SK-N-SH treated with all-trans-retinoic acid at 6 μM for 48 hours (cell line): ENCODE data around the gene ZKSCAN1.

Experiments
- ATAC-seq: fragments of 200-7000 bp; cut with Tn5 transposase; 3 replicates; pipeline ENCODE4 v1.9.1; 2020; ENCODE audit warnings: mild to moderate bottlenecking, moderate library complexity
- ARNTL ChIP-seq: fragments of 450-650 bp; formaldehyde crosslinking; IDR thresholded peaks from 2 replicates; pipeline ENCODE4 v1.5.0; 2020; ENCODE audit warnings: low read depth, mild to moderate bottlenecking, moderate library complexity, borderline replicate concordance
- CSDC2 ChIP-seq: fragments of 250-450 bp; sonication (Bioruptor Pico); IDR thresholded peaks from 2 replicates; pipeline ENCODE4 v1.5.0; 2020; ENCODE audit warnings: mild to moderate bottlenecking, moderate library complexity
- ESRRG ChIP-seq: fragments of 250-450 bp; sonication (Bioruptor Pico); IDR thresholded peaks from 2 replicates; pipeline ENCODE4 v1.6.1; 2021; ENCODE audit warnings: mild to moderate bottlenecking
- GLIS3 ChIP-seq: fragments of 250-450 bp; sonication (Bioruptor Pico); IDR thresholded peaks from 2 replicates; pipeline ENCODE4 v1.5.0; 2020; ENCODE audit warnings: mild to moderate bottlenecking, moderate library complexity
- ISL1 ChIP-seq: fragments of 250-450 bp; sonication (Bioruptor Pico); IDR thresholded peaks from 2 replicates; pipeline ENCODE4 v2.1.2; 2022; ENCODE audit warnings: mild to moderate bottlenecking, moderate library complexity
- OSR1 ChIP-seq: fragments of 250-450 bp; sonication (Bioruptor Pico); IDR thresholded peaks from 2 replicates; pipeline ENCODE4 v1.8.0; 2022; ENCODE audit warnings: moderate library complexity, mild to moderate bottlenecking, inconsistent platforms
- PPARA ChIP-seq: fragments of 250-450 bp; sonication (Bioruptor Pico); IDR thresholded peaks from 2 replicates; pipeline ENCODE4 v1.5.0; 2020; ENCODE audit warnings: mild to moderate bottlenecking, borderline replicate concordance
- RARB ChIP-seq: fragments of 250-450 bp; sonication (Bioruptor Pico); IDR thresholded peaks from 2 replicates; pipeline ENCODE4 v1.8.0; 2021; ENCODE audit warnings: mild to moderate bottlenecking, moderate library complexity
- SNAI2 ChIP-seq: fragments of 250-450 bp; sonication (Bioruptor Pico); IDR thresholded peaks from 2 replicates; pipeline ENCODE4 v1.5.0; 2020; ENCODE audit warnings: mild to moderate bottlenecking, moderate library complexity
- TCF4 ChIP-seq: fragments of 250-450 bp; sonication (Bioruptor Pico); IDR thresholded peaks from 2 replicates; pipeline ENCODE4 v1.8.0; 2021; ENCODE audit warnings: mild to moderate bottlenecking, moderate library complexity, borderline replicate concordance
- TOX ChIP-seq: fragments of 250-450 bp; sonication (Bioruptor Pico); IDR thresholded peaks from 2 replicates; pipeline ENCODE4 v1.8.0; 2021; ENCODE audit warnings: mild to moderate bottlenecking, moderate library complexity, borderline replicate concordance
- ZFP3 ChIP-seq: fragments of 250-450 bp; sonication (Bioruptor Pico); IDR thresholded peaks from 2 replicates; pipeline ENCODE4 v1.5.0; 2020; ENCODE audit warnings: mild to moderate bottlenecking, moderate library complexity
- ZNF565 ChIP-seq: fragments of 450-650 bp; formaldehyde crosslinking; conservative IDR thresholded peaks from 2 replicates; pipeline ENCODE4 v1.5.0; 2020; ENCODE audit warnings: low read depth, mild to moderate bottlenecking, moderate library complexity
- ZNF70 ChIP-seq: fragments of 450-650 bp; formaldehyde crosslinking; IDR thresholded peaks from 2 replicates; pipeline ENCODE4 v1.5.0; 2020; ENCODE audit warnings: mild to moderate bottlenecking, moderate library complexity
- ZNF8 ChIP-seq: fragments of 450-650 bp; formaldehyde crosslinking; IDR thresholded peaks from 2 replicates; pipeline ENCODE4 v1.5.0; 2020; ENCODE audit warnings: mild to moderate bottlenecking, moderate library complexity
- TF ChIP-seq, protein P1 (sequence below): fragments of 250-450 bp; sonication (Bioruptor Pico); IDR thresholded peaks from 2 replicates; pipeline ENCODE4 v1.5.1; 2020; ENCODE audit warnings: low read depth, mild to moderate bottlenecking, moderate library complexity
- TF ChIP-seq, protein P2 (sequence below): fragments of 250-450 bp; sonication (Bioruptor Pico); IDR thresholded peaks from 2 replicates; pipeline ENCODE4 v1.5.1; 2021; ENCODE audit warnings: mild to moderate bottlenecking, moderate library complexity
- TF ChIP-seq, protein P3 (sequence below): fragments of 250-450 bp; sonication (Bioruptor Pico); IDR thresholded peaks from 2 replicates; pipeline ENCODE4 v1.5.0; 2020; ENCODE audit warnings: mild to moderate bottlenecking, moderate library complexity
- TF ChIP-seq, protein P4 (sequence below): fragments of 250-450 bp; sonication (Bioruptor Pico); IDR thresholded peaks from 2 replicates; pipeline ENCODE4 v1.8.0; 2021; ENCODE audit warnings: low read depth, mild to moderate bottlenecking, moderate library complexity, borderline replicate concordance

ZKSCAN1 gene

DNA sequence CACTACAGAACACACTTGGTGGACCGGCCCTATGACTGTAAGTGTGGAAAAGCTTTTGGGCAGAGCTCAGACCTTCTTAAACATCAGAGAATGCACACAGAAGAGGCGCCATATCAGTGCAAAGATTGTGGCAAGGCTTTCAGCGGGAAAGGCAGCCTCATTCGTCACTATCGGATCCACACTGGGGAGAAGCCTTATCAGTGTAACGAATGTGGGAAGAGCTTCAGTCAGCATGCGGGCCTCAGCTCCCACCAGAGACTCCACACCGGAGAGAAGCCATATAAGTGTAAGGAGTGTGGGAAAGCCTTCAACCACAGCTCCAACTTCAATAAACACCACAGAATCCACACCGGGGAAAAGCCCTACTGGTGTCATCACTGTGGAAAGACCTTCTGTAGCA lies 48.8 kb downstream of the ZKSCAN1 start (continued):
- TF ChIP-seq ZNF70 (no peak), GLIS3 (CRISPR knock-in tag) (no peak), ZNF8 (CRISPR knock-in tag) (no peak)
- TF ChIP-seq, protein P1, sequence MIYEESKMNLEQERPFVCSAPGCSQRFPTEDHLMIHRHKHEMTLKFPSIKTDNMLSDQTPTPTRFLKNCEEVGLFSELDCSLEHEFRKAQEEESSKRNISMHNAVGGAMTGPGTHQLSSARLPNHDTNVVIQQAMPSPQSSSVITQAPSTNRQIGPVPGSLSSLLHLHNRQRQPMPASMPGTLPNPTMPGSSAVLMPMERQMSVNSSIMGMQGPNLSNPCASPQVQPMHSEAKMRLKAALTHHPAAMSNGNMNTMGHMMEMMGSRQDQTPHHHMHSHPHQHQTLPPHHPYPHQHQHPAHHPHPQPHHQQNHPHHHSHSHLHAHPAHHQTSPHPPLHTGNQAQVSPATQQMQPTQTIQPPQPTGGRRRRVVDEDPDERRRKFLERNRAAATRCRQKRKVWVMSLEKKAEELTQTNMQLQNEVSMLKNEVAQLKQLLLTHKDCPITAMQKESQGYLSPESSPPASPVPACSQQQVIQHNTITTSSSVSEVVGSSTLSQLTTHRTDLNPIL (CRISPR knock-in tag): no peak

DNA sequence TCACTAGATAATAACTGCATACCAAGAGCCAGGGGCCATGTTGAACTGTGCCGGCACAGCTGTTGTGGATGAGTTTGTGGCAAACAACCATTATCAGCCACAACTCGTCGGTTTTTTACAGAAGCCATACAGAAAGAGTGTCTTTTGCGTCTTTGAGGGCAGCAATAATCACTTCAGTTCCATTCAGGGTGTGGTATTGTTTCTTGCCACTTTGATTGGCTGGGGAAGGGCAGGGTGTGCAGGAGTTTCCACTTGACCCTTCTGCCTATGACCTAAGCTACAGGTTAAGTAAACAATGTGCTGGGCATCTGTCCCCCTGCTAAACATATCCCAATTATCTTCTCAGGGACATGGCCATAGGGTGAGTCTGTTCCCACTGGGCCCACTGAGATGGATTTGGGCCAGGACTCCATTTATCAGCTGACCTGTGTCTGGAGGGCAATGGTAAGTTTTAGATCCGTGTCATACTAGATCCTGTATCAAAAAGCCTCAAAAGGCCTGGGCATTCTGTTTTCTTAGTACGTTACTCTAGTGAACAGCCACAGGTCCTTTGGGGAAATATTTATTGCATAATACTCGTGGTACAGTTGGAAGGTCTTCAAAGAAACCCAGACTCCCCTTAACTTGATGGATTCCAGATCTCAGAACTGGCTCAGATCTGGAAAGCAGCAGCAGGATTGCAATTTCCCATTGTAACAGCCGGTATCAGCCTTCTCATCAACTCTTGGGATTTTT lies 50.2 kb downstream of the ZKSCAN1 start:
- ATAC-seq: peak; percentile 65
- TF ChIP-seq ARNTL (CRISPR knock-in tag): no peak
- no peak for TF ChIP-seq CSDC2 (CRISPR knock-in tag)
- no peak for TF ChIP-seq OSR1 (CRISPR knock-in tag)
- peak; percentile 24; the same call in 1 of the 2 replicates for TF ChIP-seq PPARA (CRISPR knock-in tag)
- peak; percentile 47; the same call in 1 of the 2 replicates for TF ChIP-seq RARB (CRISPR knock-in tag)
- TF ChIP-seq GLIS3 (CRISPR knock-in tag): peak; percentile 7; the same call in 1 of the 2 replicates
- TF ChIP-seq, protein P2, sequence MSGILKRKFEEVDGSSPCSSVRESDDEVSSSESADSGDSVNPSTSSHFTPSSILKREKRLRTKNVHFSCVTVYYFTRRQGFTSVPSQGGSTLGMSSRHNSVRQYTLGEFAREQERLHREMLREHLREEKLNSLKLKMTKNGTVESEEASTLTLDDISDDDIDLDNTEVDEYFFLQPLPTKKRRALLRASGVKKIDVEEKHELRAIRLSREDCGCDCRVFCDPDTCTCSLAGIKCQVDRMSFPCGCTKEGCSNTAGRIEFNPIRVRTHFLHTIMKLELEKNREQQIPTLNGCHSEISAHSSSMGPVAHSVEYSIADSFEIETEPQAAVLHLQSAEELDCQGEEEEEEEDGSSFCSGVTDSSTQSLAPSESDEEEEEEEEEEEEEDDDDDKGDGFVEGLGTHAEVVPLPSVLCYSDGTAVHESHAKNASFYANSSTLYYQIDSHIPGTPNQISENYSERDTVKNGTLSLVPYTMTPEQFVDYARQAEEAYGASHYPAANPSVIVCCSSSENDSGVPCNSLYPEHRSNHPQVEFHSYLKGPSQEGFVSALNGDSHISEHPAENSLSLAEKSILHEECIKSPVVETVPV: no peak; the same call in 1 of the 2 replicates
- TF ChIP-seq ZNF565 (CRISPR knock-in tag): no peak
- TF ChIP-seq, protein P3, sequence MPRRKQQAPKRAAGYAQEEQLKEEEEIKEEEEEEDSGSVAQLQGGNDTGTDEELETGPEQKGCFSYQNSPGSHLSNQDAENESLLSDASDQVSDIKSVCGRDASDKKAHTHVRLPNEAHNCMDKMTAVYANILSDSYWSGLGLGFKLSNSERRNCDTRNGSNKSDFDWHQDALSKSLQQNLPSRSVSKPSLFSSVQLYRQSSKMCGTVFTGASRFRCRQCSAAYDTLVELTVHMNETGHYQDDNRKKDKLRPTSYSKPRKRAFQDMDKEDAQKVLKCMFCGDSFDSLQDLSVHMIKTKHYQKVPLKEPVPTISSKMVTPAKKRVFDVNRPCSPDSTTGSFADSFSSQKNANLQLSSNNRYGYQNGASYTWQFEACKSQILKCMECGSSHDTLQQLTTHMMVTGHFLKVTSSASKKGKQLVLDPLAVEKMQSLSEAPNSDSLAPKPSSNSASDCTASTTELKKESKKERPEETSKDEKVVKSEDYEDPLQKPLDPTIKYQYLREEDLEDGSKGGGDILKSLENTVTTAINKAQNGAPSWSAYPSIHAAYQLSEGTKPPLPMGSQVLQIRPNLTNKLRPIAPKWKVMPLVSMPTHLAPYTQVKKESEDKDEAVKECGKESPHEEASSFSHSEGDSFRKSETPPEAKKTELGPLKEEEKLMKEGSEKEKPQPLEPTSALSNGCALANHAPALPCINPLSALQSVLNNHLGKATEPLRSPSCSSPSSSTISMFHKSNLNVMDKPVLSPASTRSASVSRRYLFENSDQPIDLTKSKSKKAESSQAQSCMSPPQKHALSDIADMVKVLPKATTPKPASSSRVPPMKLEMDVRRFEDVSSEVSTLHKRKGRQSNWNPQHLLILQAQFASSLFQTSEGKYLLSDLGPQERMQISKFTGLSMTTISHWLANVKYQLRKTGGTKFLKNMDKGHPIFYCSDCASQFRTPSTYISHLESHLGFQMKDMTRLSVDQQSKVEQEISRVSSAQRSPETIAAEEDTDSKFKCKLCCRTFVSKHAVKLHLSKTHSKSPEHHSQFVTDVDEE (CRISPR knock-in tag): peak; percentile 95
- TF ChIP-seq TCF4 (CRISPR knock-in tag): peak; percentile 99
- TF ChIP-seq, protein P4, sequence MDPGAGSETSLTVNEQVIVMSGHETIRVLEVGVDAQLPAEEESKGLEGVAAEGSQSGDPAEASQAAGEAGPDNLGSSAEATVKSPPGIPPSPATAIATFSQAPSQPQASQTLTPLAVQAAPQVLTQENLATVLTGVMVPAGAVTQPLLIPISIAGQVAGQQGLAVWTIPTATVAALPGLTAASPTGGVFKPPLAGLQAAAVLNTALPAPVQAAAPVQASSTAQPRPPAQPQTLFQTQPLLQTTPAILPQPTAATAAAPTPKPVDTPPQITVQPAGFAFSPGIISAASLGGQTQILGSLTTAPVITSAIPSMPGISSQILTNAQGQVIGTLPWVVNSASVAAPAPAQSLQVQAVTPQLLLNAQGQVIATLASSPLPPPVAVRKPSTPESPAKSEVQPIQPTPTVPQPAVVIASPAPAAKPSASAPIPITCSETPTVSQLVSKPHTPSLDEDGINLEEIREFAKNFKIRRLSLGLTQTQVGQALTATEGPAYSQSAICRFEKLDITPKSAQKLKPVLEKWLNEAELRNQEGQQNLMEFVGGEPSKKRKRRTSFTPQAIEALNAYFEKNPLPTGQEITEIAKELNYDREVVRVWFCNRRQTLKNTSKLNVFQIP: peak; percentile 76; the same call in 1 of the 2 replicates
- TF ChIP-seq, protein P1 (CRISPR knock-in tag): peak; percentile 73
- TF ChIP-seq TOX (CRISPR knock-in tag): no peak
- TF ChIP-seq ZNF8 (CRISPR knock-in tag): no peak
- TF ChIP-seq ISL1: peak; percentile 87
- TF ChIP-seq ZNF70: 0 out of 2 replicates have a peak, but pooled peaks have one; percentile 14
- TF ChIP-seq SNAI2 (CRISPR knock-in tag): peak; percentile 91
- TF ChIP-seq ZFP3 (CRISPR knock-in tag): peak; percentile 66; the same call in 1 of the 2 replicates
- TF ChIP-seq ESRRG (CRISPR knock-in tag): no peak

DNA sequence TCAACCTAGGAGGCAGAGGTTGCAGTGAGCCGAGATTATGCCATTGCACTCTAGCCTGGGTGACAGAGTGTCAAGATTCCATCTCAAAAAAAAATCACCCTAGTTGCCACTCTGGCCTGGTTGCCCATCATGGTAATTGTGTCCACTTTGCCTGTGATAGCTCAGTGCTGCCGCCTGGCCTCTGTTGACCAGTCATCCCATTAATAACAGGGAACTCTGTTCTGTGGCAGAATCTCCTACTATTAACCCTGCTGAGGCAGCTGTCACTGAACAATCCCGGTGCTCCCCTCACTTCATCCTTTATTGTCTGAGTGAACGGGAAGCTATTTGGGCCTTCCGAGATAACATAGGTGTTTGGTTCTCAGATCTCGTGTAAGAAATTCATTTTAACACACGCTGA lies 51.6 kb downstream of the ZKSCAN1 start:
- peak; percentile 5 for ATAC-seq
- TF ChIP-seq OSR1 (CRISPR knock-in tag) (no peak), ISL1 (no peak), GLIS3 (CRISPR knock-in tag) (no peak), RARB (CRISPR knock-in tag) (no peak), ZNF8 (CRISPR knock-in tag) (no peak), TCF4 (CRISPR knock-in tag) (no peak), PPARA (CRISPR knock-in tag) (no peak)
- TF ChIP-seq, all 23 proteins: peak for 0
